ENCODE data around the gene ACSM6.
"Not testable (repeated sequence)": the region's sequence is repeated elsewhere in the genome, so short reads cannot be mapped to it uniquely, and the experiment has no call there.

ACSM6 gene

GRCh38 chr10:95220539-95220938, 26.5 kb downstream of the ACSM6 start:
- DNase-seq, result no peak

DNA sequence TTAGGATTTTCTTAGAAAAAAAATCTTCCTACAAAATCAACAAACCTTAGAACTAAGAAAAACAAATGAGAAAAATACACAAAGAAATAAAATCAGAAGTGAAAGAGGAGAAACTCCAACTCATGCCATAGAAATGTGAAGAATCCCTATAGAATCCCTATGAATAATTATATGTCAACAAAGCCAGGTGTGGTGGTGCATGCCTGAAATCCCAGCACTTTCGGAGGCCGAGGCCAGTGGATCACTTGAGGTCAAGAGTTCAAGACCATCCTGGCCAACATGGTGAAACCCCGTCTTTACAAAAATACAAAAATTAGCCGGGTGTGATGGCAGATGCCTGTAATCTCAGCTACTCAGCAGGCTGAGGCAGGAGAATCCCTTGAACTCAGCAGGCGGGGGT, 27.1 kb downstream of the ACSM6 start:
- no peak for DNase-seq

- no peak for DNase-seq
Observed at GRCh38 chr10:95225136-95225535, 31.1 kb downstream of the ACSM6 start.

- DNase-seq, result not testable (repeated sequence)
Observed at GRCh38 chr10:95228934-95229723, 35.1 kb downstream of the ACSM6 start.

- no peak for DNase-seq
Observed at GRCh38 chr10:95229724-95230627, 35.9 kb downstream of the ACSM6 start.

- DNase-seq, result peak; percentile 37
Observed at GRCh38 chr10:95230677-95231586, 36.9 kb downstream of the ACSM6 start.

- no peak for DNase-seq
Observed at GRCh38 chr10:95233377-95234034, 39.5 kb downstream of the ACSM6 start.

- no peak for DNase-seq
Observed at GRCh38 chr10:95234951-95235350, 40.9 kb downstream of the ACSM6 start.

- no peak for DNase-seq
Observed at GRCh38 chr10:95235676-95236067, 41.6 kb downstream of the ACSM6 start.

DNA sequence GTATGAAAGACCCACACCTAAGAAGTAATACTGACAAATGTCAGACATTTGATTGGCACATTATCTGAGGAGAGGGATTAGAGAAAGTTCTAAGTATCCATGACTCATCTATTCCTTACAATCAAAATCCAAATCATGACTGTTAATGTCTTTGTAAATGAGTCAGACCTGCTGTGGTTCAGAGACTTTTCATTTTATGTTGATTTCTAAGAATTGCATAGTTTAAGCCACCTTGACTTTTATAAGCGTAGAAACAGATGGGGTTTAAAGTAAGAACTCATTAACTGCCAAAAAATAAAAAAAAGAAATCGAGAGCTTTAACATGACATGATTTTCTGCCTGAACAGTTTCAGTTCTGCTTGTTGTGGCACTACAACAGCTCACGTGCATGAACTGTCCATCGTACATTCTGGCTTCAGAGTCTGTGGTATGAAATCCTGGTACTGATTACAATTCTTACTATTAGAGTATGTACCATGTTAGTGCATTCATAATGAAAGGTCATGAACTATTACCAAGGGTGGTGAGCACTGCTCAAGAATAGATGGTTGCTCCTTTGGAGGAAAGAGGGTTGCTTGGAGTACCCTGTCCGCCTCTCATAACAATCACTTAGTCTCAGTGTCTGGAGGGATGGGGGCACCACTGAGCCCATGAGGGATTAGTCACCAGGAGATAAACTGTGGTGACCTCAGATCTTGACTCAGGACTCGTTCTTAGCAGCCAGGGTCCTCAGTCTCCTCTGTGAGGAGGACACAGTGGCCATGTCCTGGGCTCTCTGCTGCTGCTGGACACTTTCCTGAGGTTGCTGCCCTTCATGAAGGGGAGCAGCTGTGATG, 42.2 kb downstream of the ACSM6 start:
- no peak for DNase-seq

DNA sequence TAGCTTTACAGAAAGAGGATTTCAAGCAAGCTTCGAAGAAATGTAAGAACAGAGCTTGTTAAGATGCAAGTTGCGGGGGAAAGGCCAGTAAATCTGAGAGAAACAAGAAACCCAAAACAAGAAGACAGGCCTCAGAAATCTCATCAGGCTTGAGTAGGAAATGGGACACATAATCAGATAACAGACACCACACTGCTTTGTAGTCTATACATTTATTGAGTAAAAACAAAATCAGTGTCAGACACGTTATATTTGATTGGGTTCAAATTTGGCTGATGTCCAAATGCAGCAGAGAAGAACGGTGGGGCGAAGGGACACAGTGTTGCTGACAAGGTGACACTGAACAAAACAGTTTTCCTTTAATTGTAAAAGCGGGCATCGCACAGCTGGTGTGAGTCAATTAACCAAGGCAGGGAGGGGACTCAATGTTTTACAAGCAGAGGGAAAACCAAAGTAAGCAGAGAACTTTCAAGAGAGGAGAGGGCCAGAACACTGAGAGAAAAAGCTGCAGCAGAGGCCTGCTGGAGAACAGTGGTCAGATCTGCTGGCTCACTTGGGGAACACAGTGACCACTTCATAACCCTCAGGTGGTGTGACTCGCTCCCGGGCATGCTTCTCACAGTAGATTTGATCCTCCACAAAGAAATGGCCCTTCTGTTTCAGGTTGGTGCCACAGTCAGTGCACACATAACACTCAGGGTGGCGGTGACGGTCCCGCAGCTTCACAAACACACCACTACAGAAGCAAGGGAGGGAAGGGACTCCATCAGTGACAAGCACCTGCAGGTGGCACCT, 43.5 kb downstream of the ACSM6 start:
- DNase-seq, result no peak

DNA sequence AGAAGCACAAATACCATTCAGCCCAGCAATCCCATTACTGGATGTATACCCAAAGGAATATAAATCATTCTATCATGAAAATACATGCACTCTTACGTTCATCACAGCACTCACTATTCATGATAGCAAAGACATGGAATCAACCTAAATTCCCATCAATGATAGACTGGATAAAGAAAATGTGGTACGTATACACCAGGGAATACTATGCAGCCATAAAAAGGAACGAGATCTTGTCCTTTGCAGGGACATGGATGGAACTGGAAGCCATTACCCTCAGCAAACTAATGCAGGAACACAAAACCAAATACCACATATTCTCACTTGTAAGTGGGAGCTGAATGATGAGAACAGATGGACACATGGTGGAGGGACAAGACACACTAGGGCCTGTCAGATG, 46.1 kb downstream of the ACSM6 start:
- DNase-seq, result not testable (repeated sequence)

DNA sequence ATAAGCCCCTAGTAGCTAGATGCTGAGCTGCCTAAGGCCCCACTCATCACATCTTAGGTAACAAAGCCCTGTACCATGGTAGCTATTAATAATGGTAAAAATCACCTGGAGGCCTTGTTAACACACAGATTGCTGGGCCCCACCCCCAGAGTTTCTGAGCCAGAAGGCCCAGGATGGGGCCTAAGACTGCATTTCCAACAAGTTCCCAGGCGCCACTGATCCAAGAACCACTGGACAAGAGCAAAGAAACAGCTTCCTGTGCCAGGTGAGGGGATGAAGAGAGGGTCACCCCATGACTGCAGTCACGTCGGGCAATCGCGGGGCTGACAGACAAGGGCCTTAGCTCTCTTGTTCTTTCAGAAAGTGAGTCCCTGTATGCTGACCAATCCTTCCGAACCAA, 46.8 kb downstream of the ACSM6 start:
- DNase-seq, result no peak

- no peak for DNase-seq
Observed at GRCh38 chr10:95241533-95241932, 47.5 kb downstream of the ACSM6 start.

DNA sequence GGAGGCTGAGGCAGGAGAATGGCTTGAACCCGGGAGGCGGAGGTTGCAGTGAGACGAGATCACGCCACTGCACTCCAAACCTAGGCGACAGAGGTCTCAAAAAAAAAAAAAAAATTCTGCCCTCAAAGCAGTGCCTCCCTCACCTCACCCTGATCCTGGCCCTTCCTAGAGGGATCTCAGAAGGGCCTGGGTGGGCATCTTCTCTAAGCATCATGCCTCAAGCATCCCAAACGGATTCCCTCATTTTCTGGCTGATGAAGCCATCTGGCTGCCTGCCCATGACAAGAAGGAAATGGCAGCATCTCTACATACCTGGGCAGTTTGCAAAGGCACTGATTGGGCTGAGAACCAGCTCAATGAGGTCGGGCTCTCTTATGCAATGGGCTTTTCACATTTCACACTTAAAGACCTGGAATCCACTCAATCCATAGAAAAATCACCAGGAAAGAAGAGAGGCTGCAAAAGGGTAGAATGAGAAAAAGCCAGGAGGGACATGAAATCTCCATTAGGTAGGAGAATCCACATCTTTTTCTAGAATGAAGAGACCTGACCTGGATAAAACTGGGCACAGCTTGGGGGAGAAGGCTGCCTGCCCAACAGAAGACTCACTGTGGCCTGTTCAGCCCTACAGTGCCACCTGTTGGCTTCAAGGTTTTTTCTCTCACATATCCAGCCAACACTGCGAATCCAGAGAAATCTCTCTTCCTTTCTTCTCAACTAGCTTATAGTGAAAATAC, 48.7 kb downstream of the ACSM6 start:
- DNase-seq, result peak; percentile 12

DNA sequence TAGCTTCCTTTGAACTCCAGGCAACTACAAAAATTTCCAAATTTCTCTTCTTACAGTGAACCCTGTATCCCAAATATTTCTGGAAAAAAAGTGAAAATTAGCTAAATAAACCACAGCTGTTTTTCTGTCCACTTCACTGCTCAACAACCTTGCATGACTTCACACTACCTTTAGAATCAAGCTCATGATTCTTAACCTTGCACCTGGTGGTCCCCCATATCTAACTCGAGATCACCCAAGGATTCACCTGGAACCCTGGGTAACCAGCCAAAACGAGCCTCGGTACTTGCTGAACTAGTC, 49.2 kb downstream of the ACSM6 start:
- DNase-seq, result no peak

DNA sequence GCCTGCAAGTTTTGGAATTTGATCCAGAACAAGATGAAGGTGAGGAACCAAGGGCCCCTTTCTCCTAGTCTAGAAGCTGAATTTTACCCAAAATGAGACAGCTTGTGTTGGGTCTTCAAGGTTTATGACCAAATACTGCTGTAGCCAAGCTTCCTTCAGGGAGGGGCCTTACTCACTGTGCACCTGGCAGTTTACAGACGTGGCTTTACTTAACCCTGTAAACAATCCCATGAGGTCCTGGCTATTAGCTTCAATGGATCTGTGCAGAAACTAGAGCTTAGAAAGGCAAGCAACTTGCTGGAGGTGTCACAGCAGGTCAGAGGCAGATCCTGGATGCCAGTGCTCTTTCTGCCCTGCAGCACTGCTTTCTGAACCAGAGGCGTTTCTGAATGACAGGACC, 50.1 kb downstream of the ACSM6 start:
- no peak for DNase-seq

GRCh38 chr10:95245425-95246055, 51.5 kb downstream of the ACSM6 start:
- no peak for DNase-seq

DNA sequence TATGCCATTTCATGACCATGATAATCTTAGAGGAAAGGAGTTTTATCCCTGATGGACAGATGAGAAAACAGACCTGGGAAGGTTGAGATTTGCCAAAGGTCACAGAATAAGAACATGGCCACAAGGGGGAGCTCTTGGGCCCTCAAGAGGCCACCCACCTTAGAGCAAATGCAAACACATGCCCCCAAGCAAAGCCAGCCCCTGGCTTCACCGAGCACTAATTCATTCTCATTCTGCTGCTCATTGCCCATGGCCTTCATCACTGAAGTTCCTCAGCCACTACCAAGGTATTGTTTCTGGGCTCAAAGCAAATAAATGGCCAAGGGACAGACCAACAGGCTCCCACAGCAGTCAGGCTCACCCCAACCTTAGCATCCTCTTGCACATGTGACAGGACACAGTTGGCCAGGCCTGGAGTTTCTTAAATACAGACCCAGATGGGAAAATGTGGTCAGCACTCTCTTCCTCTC, 52.6 kb downstream of the ACSM6 start:
- peak; percentile 62 for DNase-seq
